G401.6 (cell line): ENCODE data around the gene CLCF1.
"Not testable (repeated sequence)": the region's sequence is repeated elsewhere in the genome, so short reads cannot be mapped to it uniquely, and the experiment has no call there.

ENCODE experiments used
- FAIRE-seq: peaks from 2 replicates; lab custom pipeline; 2012; peaks lifted over from hg19 to GRCh38; lab: Jason Lieb, UNC

CLCF1 gene

DNA sequence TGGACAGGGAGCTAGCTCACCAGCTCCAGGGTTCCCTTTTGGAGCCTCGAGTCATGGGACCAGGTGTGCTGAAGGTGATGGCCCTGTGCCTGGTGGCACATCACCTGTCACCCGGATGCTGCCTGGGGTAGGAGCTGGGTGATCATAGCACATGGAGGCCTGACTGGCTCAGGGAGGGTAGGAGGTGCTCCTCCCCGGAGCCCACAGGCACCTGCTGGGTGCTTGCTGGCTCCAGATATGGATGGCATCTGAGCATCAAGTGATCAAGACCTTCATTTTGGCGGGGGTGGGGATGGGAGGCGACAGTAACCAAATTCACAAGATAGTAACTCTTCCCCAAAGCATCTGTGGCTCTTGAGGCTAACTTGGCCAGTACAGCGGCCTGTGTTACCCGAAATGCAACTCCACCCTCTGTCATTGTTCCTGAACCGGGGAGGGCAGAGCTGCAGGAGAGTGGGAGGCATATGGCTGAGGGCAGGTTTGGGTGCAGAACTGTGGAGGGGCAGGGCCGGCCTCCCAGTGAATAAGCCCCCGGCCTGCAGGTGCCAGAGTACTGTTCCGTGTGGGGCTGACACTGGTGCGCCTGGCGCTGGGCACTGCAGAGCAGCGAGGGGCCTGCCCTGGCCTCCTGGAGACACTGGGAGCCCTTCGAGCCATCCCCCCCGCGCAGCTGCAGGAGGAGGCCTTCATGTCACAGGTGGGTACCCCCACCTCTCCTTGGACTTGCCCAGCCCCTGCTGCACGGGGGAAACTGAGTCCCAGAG, 35.2 kb upstream of the CLCF1 start:
- FAIRE-seq: no peak

GRCh38 chr11:67407688-67408163, 34.3 kb upstream of the CLCF1 start:
- no peak for FAIRE-seq

DNA sequence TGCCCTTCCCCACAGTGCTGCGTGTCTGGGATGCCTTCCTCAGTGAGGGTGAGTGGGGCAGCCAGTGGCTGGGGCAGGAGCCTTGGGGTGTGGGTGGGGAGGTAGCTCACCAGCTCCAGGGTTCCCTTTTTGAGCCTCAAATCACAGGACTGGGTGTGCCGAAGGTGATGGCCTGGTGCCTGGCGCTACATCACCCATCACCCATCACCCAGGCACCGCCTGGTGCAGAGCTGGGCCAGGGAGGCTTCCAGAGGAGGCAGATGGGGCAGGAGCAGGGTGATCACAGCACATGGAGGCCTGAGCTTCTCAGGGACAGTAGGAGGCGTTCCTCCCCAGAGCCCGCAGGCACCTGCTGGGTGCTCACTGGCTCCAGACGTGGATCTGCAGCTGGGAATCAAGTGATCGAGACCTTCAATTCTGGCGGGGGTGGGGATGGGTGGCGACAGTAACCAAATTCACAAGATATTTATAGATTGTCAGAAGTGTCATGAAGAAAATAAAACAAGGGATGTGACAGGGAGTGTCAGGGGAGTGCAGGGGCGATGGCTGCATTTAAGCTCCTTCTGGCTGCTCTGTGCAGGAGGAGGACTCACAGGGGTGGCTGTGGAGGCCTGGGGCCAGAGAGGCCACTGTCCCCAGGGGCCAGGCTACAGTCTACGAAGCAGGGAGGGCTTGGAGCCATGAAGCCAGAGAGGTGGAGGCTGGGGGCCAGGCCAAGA, 33.7 kb upstream of the CLCF1 start:
- no peak for FAIRE-seq

- FAIRE-seq: no peak
Observed at GRCh38 chr11:67406420-67406968, 33.1 kb upstream of the CLCF1 start.

DNA sequence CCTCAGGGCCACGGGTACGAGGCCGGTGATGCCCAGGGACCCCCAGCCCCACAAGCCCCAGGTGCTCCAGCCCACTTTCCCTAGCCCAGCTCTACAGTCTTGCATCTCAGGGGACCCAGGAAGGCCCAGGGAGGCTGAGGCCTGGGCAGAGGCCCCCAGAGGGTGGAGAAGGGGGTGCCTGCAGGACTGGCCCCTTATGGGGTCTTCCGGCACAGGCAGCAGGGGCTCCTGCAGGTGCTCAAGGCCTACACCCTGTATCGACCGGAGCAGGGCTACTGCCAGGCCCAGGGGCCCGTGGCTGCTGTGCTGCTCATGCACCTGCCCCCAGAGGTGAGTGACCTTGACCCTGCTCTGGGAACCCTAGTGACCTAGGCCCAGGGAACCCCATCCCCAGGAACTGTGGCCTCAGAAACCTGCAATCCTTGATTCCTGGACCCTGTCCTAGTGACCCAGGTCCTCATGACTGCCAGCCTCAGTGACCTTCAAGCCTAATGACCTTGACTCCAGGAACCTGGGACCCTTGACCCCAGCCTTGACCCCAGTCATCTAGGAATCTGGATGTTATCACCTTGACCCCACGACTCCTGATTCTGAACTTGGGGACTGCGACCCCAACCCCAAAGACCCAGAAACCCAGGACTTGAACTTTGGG, 32.4 kb upstream of the CLCF1 start:
- FAIRE-seq: no peak

GRCh38 chr11:67405196-67405567, 31.8 kb upstream of the CLCF1 start:
- no peak for FAIRE-seq

DNA sequence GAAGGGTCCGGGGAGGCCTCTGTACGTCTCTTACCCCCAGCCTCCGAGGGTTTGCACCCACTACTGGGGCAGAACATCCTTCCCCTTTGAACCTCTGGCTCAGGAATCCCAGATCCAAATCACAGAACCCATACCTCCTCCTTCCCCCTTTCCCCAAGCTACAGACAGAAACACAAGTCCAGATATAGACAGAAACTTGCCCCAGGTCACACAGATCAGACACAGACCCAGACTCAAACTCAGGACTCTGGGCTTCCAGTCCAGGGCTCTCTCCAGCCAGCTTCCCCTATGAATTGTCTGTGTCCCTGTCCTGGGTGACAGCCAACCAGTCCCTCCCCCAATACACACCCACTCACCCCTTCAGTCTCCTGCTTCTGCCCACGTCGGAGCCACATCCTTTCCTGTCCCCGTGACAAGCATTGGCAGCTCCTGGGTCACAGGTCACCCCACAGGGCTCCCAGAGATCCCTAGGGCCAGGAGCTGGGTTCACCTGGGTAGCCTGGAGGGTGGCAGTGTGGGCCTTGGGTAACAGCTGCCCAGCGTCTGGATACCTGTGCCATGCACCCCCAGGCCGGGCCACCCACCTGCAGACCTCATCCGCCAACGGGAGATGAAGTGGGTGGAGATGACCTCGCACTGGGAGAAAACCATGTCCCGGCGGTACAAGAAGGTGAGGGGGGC, 31.3 kb upstream of the CLCF1 start:
- FAIRE-seq: no peak

DNA sequence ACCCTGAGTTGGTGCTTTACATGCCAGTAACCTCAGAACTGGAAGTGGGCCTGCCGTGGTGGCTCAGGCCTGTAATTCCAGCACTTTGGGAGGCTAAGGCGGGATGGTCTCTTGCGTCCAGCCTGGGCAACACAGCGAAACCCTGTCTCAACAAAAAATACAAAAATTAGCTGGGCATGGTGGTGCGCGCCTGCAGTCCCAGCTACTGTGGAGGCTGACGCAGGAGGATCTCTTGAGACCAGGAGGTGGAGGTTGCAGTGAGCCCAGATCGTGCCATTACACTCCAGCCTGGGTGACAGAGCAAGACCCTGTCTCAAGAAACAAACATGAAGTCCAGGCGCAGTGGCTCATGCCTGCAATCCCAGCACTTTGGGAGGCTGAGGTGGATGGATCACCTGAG, 29.7 kb upstream of the CLCF1 start:
- not testable (repeated sequence) for FAIRE-seq

DNA sequence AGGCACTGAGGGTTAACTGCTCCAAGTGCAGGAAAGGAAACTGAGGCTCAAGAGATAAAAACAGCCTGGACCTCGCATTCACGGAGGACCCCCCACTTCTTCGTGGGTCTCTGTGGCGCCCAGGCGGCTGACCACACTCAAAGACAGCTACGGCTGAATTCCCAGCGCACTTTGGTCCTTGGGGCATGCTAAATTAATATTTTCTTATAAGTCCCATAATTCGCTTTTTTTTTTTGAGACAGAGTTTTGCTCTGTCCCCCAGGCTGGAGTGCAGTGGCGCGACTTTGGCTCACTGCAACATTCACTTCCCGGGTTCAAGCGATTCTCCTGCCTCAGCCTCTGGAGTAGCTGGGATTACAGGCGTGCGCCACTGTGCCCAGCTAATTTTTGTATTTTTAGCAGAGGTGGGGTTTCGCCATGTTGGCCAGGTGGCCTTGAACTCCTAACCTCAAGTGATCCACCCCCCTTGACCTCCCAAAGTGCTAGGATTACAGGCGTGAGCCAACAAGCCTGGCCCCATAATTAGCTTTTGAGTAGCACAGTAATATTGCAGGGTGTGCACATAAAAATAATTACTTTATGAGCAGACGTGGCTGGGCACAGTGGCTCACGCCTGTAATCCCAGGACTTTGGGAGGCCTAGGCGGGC, 28.9 kb upstream of the CLCF1 start:
- FAIRE-seq: not testable (repeated sequence)

DNA sequence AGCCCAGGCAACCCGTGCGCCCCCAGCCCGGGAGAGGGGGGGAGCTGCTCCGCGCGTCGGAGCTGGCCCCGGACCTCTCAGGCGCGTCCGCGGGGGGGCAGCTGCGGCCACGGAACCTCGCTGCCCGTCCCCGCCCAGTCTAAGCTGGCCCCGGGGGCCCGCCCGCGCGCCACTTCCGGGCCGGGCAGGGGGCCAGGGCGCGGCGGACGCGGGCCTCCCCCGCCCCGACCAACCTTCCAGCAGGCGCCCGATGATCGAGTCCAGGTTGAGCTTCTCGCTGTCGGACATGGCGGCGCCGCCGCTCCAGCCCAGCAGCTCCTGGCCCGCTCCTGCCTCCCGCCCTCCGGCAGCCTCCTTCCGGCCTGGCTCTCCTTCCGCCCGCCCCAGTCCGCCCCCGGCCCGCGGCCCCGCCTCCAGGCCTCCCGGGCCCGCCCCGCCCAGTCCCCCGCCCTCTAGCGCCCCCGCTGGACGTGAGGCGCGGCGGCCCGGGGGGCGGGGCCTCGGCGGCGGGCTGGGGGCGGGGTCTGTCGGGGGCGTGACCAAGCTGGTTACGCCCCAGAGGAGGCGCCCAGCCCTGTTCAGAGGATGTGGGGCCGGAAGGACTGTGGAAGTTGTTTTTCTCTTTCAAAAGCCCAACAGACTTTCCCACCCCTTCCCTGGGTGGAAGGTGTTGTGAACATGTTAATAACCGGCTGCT, 28.2 kb upstream of the CLCF1 start, which contains the start of gene PPP1CA:
Gene PPP1CA (minus strand): TSS at position 364 of the 697 bp plus-strand sequence. CDS start 76 bp downstream, at position 288.
- FAIRE-seq: no peak

DNA sequence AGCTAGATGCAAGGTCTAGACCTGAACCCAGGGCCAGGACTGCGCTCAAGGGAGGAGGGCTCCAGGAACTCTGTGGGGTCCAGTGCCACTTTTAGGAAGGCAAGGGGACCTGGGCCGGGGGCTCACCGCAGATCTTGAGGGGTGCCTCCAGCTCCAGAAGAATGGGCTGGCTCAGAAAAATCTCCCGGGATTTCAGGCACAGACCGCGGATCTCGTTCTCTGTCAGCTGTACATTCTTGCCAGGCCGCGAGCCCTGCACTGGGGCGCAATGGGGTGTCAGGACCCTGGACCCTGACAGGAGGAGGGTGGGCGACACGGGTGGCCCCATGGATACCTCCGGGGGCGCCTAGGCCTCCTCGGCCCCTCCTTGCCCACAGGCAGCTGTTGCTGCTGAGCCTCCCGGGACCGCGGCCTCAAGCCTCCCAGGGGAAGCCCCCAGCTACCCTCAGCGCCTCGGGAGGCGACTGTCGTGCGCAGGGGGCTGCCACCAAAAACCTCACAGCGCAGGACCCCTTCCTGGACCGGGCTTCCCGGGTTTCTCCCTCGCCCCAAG, 27.6 kb upstream of the CLCF1 start:
- no peak for FAIRE-seq

- no peak for FAIRE-seq
Observed at GRCh38 chr11:67400251-67400941, 27.0 kb upstream of the CLCF1 start.

DNA sequence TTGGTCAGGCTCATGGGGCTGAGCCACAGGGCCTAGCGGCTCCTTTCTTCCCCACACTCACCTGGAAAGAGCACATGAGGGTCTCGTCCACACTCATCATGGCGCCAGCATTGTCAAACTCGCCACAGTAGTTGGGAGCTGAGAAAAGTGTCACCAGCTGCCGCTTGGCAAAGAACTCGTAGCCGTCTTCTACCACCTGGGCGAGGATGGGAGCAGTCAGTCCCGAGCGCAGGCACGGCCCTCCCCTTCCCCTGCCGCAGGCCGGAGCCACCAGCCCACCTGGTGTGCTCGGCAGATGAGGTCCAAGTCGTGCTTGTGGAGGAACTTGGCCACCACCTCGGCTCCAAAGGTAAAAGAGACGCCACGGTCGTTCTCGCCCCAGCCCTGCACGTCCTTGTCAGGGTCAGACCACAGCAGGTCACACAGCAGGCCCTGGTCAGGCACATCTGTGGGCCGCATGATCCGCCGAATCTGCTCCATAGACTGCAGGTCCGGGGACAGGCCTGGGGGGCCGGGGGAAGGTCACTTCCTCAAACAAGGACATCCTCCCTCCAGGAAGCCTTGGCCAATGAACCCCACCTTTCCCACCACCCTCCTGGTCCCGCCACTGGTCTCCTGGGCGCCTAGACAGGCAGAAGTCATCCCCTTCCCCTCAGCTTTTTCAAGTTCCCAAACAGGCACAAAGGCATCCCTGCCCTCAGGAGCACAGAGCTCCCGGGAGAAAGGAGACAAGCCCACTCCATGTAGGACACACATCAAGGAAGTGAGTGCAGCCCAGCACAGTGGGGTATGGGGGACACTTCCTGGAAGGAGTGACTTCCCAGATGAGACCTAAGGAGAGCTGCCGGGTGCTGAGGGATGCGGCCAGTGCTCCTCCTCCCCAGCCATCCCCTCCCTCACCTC, 25.5 kb upstream of the CLCF1 start:
- FAIRE-seq: no peak

DNA sequence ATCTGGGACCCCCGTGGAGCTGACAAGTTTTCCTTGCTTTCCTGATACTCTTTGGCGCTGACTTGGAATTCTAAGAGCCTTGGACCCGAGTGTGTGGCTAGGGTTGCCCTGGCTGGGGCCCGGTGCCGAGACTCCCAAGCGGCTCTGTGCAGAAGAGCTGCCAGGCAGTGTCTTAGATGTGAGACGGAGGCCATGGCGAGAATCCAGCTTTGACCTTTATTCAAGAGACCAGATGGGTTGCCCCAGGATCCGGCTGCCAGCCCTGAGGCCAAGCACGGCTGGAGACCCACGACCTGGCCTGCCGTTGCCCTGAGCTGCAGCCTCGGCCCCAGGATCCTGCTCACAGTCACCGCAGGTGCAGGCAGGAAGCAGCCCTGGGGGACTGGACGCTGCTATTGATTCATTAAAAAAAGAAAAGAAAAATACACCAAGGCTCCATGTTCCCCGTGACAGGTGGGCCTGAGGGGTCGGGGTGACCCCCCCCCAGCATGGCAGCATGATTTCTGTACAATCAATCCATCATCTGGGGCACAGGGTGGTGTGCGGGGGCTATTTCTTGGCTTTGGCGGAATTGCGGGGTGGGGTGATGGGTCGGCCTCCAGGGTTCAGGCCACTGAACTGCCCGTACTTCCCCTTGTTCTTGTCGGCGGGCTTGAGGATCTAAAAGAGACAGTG, 24.7 kb upstream of the CLCF1 start:
- no peak for FAIRE-seq

GRCh38 chr11:67397536-67397935, 24.1 kb upstream of the CLCF1 start:
- FAIRE-seq: no peak

- FAIRE-seq: no peak
Observed at GRCh38 chr11:67396587-67397389, 23.4 kb upstream of the CLCF1 start.

DNA sequence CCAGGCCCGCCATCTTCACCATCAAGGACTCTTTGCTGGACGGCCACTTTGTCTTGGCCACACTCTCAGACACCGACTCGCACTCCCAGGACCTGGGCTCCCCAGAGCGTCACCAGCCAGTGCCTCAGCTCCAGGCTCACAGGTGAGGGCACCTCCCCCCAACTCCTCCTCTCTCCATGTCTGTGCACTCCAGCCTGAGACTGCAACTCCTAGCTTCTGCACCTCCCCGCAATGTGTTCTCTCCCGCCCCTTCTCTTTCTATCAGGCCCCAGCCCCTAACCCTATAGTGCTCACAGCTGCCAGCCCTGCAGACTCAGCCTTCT, 22.8 kb upstream of the CLCF1 start:
- no peak for FAIRE-seq
